NCI-H1092 (cell line): Measurements from ENCODE around the gene PANX2.
A peak's percentile ranks its signal among the peaks of the same experiment; 100 is the strongest.

ENCODE experiments used
- DNase-seq: peaks from one replicate; lab custom pipeline; 2025; lab: John Stamatoyannopoulos, UW

PANX2 gene

GRCh38 chr22:50184004-50184901 is 13.7 kb downstream of the PANX2 start:
- no peak for DNase-seq

- no peak for DNase-seq
These were observed 14.4 kb downstream of the PANX2 start for GRCh38 chr22:50184902-50185374.

- DNase-seq: peak; percentile 36
These were observed 15.0 kb downstream of the PANX2 start, which contains the start of gene TRABD for GRCh38 chr22:50185375-50186087. TRABD (plus strand) TSS chr22:50185913; CDS start chr22:50193061, 7,148 bp downstream.

GRCh38 chr22:50186181-50186714 is 15.7 kb downstream of the PANX2 start:
- no peak for DNase-seq

GRCh38 chr22:50186761-50187523 is 16.4 kb downstream of the PANX2 start:
- no peak for DNase-seq

GRCh38 chr22:50188356-50188755 is 17.8 kb downstream of the PANX2 start:
- no peak for DNase-seq

- DNase-seq: no peak
These were observed 18.8 kb downstream of the PANX2 start for GRCh38 chr22:50189184-50189848.

GRCh38 chr22:50189849-50190181 is 19.3 kb downstream of the PANX2 start:
- no peak for DNase-seq

- peak; percentile 17 for DNase-seq
These were observed 19.8 kb downstream of the PANX2 start for GRCh38 chr22:50190182-50190940.

- no peak for DNase-seq
These were observed 20.6 kb downstream of the PANX2 start for GRCh38 chr22:50190941-50191741.

- no peak for DNase-seq
These were observed 22.1 kb downstream of the PANX2 start for GRCh38 chr22:50192436-50193204.

GRCh38 chr22:50193621-50194020 is 23.1 kb downstream of the PANX2 start:
- no peak for DNase-seq

GRCh38 chr22:50194037-50194805 is 23.7 kb downstream of the PANX2 start:
- DNase-seq: no peak

- no peak for DNase-seq
These were observed 25.7 kb downstream of the PANX2 start for GRCh38 chr22:50196256-50196655.

GRCh38 chr22:50197000-50197800 is 26.7 kb downstream of the PANX2 start:
- DNase-seq: no peak

GRCh38 chr22:50197856-50198623 is 27.5 kb downstream of the PANX2 start:
- no peak for DNase-seq

GRCh38 chr22:50198624-50199017 is 28.1 kb downstream of the PANX2 start:
- no peak for DNase-seq
